Sigmoid colon (tissue), 4 donors: ENCODE data around the gene POMC.
"Not testable (repeated sequence)": the region's sequence is repeated elsewhere in the genome, so short reads cannot be mapped to it uniquely, and the experiment has no call there.

Source experiments
- EP300 ChIP-seq, 4 donors: sonication (generic); formaldehyde crosslinking; IDR thresholded peaks; one replicate each; pipeline ENCODE4 v1.6.1; 2017; ENCODE audit warnings: antibody characterized with exemption in 4 of 4
- POLR2A ChIP-seq, 2 donors: fragments of 450-650 bp; IDR thresholded peaks; one replicate each; pipeline ENCODE4 v1.6.1; 2016; ENCODE audit warnings: antibody characterized with exemption in 2 of 2, mild to moderate bottlenecking in 2 of 2, moderate library complexity in 2 of 2
- POLR2AphosphoS5 ChIP-seq, 4 donors: sonication (generic); formaldehyde crosslinking; IDR thresholded peaks; one replicate each; pipeline ENCODE4 v1.6.1; 2017; ENCODE audit warnings: antibody characterized with exemption in 4 of 4
- TF ChIP-seq, protein P1 (sequence below), 4 experiments: fragments of 450-650 bp in 3 of 4; fragments of 200-600 bp in 1 of 4; IDR thresholded peaks; one replicate each; pipeline ENCODE4 v1.5.1; 2016 to 2019; ENCODE audit warnings: antibody characterized with exemption in 4 of 4, mild to moderate bottlenecking in 3 of 4, moderate library complexity in 2 of 4

DNA sequence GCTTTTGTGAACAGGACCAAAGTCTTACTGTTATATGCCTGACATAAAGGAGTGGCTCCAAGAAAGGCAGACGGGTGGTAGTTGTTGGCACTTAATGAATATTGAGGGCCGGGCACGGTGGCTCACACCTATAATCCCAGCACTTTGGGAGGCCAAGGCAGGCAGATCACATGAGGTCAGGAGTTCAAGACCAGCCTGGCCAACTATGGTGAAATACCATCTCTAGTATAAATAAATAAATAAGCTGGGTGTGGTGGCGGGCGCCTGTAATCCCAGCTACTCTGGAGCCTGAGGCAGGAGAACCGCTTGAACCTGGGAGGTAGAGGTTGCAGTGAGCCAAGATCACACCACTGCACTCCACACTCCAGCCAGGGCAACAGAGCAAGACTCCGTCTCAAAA, 6.3 kb downstream of the POMC start:
- TF ChIP-seq POLR2AphosphoS5, POLR2A, EP300 (IDR thresholded peaks at IDR 0.05): not testable (repeated sequence)
- TF ChIP-seq, protein P1, sequence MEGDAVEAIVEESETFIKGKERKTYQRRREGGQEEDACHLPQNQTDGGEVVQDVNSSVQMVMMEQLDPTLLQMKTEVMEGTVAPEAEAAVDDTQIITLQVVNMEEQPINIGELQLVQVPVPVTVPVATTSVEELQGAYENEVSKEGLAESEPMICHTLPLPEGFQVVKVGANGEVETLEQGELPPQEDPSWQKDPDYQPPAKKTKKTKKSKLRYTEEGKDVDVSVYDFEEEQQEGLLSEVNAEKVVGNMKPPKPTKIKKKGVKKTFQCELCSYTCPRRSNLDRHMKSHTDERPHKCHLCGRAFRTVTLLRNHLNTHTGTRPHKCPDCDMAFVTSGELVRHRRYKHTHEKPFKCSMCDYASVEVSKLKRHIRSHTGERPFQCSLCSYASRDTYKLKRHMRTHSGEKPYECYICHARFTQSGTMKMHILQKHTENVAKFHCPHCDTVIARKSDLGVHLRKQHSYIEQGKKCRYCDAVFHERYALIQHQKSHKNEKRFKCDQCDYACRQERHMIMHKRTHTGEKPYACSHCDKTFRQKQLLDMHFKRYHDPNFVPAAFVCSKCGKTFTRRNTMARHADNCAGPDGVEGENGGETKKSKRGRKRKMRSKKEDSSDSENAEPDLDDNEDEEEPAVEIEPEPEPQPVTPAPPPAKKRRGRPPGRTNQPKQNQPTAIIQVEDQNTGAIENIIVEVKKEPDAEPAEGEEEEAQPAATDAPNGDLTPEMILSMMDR (IDR thresholded peaks at IDR 0.05), result not testable (repeated sequence)
